ENCODE data around the gene MBOAT2.

Gene MBOAT2

GRCh38 chr2:8962890-8963289, 40.6 kb downstream of the MBOAT2 start:
- TF ChIP-seq, protein P1, sequence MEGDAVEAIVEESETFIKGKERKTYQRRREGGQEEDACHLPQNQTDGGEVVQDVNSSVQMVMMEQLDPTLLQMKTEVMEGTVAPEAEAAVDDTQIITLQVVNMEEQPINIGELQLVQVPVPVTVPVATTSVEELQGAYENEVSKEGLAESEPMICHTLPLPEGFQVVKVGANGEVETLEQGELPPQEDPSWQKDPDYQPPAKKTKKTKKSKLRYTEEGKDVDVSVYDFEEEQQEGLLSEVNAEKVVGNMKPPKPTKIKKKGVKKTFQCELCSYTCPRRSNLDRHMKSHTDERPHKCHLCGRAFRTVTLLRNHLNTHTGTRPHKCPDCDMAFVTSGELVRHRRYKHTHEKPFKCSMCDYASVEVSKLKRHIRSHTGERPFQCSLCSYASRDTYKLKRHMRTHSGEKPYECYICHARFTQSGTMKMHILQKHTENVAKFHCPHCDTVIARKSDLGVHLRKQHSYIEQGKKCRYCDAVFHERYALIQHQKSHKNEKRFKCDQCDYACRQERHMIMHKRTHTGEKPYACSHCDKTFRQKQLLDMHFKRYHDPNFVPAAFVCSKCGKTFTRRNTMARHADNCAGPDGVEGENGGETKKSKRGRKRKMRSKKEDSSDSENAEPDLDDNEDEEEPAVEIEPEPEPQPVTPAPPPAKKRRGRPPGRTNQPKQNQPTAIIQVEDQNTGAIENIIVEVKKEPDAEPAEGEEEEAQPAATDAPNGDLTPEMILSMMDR (IDR thresholded peaks at IDR 0.05; ENCODE audit: insufficient read depth, low read length, poor library complexity, severe bottlenecking) = no peak
- H3K4me3 ChIP-seq (replicated peaks; ENCODE audit: low read depth, low read length) = no peak overlapping the region
- H3K36me3 ChIP-seq (ENCODE audit: control insufficient read depth, insufficient read depth, low read length) = no peaks in the 10 kb centered on the region
- no peak for DNase-seq (ENCODE audit: extremely low read depth, insufficient read length)
- H3K27me3 ChIP-seq (replicated peaks; ENCODE audit: control insufficient read depth, insufficient read depth, low read length) = no peaks in the 10 kb centered on the region

DNA sequence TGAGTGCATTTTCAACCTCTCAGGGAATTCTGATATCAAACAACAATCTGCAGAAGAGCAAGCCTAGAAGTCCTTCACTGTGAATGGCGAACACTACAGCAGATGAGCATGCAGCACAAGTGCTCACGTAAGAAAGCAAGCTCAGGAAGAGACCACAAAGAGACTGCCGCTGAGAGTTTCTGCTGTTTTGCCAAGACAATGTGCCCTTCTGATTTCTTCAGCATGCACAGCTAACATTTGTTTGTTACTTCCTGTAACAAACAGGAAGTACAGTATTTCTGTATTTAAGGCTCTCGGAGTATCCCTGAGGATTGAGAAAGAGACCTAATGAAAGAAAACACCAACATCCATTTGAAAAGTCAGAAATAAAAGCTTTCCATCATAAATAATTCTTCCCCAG, 45.9 kb downstream of the MBOAT2 start:
- TF ChIP-seq, protein P1 (IDR thresholded peaks at IDR 0.05; ENCODE audit: insufficient read depth, low read length, poor library complexity, severe bottlenecking) = no peak
- Histone ChIP-seq H3K36me3 (ENCODE audit: control insufficient read depth, insufficient read depth, low read length) (no peaks in the 10 kb centered on the region), H3K27me3 (replicated peaks; ENCODE audit: control insufficient read depth, insufficient read depth, low read length) (no peaks in the 10 kb centered on the region), H3K4me3 (replicated peaks; ENCODE audit: low read depth, low read length) (no peak overlapping the region)
- no peak for DNase-seq (ENCODE audit: extremely low read depth, insufficient read length)

DNA sequence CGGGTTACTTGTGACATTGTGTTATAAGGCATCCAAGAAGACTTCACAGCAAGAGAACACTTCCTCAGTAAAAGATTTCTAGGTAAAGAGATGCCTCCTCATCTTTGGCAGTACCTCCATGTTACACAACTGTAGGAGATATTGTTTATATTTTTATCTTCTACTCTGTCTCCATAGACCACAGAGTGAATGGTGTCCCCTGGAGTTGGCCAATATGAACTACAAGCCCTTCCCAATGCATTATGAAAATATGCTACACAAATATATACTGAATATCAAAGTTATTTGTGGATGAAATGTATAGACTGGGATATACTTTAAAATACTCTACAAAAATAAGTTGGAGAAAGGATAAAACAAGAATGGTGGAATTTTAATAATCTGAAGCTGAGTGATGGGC, 46.7 kb downstream of the MBOAT2 start:
- H3K36me3 ChIP-seq (ENCODE audit: control insufficient read depth, insufficient read depth, low read length) = no peaks in the 10 kb centered on the region
- no peaks in the 10 kb centered on the region for H3K27me3 ChIP-seq (replicated peaks; ENCODE audit: control insufficient read depth, insufficient read depth, low read length)
- DNase-seq (ENCODE audit: extremely low read depth, insufficient read length) = no peak
- no peak overlapping the region for H3K4me3 ChIP-seq (replicated peaks; ENCODE audit: low read depth, low read length)
- TF ChIP-seq, protein P1 (IDR thresholded peaks at IDR 0.05; ENCODE audit: insufficient read depth, low read length, poor library complexity, severe bottlenecking) = no peak

DNA sequence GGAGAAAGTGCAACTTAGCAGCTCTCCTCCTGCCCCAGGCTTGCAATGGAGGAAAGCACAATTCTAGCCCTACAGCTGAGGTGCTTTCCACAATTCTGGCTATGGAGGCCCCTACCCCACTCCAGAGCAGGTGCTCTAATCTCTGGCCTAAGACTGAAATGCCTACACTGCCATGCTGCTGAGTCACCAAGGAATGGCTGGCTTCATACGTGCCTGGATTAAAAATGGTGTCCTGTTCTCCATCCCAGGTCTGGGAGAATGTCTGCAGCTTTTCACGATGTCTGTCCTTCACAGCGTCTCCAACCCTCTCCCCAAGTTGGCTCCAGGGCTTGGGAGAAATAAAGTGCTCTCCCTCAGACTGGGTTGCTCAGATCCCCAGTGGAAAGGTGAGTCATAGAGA, 48.5 kb downstream of the MBOAT2 start:
- no peaks in the 10 kb centered on the region for H3K36me3 ChIP-seq (ENCODE audit: control insufficient read depth, insufficient read depth, low read length)
- TF ChIP-seq, protein P1 (IDR thresholded peaks at IDR 0.05; ENCODE audit: insufficient read depth, low read length, poor library complexity, severe bottlenecking) = no peak
- H3K4me3 ChIP-seq (replicated peaks; ENCODE audit: low read depth, low read length) = no peak overlapping the region
- no peaks in the 10 kb centered on the region for H3K27me3 ChIP-seq (replicated peaks; ENCODE audit: control insufficient read depth, insufficient read depth, low read length)
- no peak for DNase-seq (ENCODE audit: extremely low read depth, insufficient read length)

- no peak for DNase-seq (ENCODE audit: extremely low read depth, insufficient read length)
- TF ChIP-seq, protein P1 (IDR thresholded peaks at IDR 0.05; ENCODE audit: insufficient read depth, low read length, poor library complexity, severe bottlenecking) = no peak
- Histone ChIP-seq H3K4me3 (replicated peaks; ENCODE audit: low read depth, low read length) (no peak overlapping the region), H3K36me3 (ENCODE audit: control insufficient read depth, insufficient read depth, low read length) (no peaks in the 10 kb centered on the region), H3K27me3 (replicated peaks; ENCODE audit: control insufficient read depth, insufficient read depth, low read length) (no peaks in the 10 kb centered on the region)
These were observed 50.0 kb downstream of the MBOAT2 start for GRCh38 chr2:8953525-8953924.

DNA sequence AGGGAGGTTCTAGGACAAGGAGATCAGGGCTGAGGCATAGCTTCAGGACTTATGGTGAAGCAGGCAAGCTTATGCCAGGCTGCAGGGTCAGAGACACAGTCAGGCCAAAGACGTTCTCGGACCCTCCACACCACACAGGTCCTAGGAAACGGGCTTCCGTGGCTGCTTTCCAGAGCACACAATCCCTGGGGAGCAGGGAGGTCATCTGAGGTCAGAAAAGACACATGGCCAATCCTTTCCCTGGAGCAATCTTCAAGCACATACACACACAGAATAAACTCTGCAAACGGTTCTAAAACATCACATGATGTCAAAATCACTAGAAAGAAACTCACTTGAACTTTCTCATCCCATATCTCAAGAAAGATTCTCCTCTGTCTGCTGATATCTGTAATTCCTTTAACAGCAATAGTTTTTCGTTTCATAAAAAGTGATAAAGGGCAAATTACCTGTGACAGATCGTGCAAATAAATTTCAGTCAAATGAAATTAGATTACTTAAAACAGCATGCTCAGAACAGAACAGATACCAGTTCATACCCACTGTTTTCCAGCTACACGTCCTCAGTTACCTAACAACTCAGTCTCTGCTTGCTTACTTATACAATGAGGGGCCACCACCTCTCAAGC, 63.9 kb downstream of the MBOAT2 start:
- Histone ChIP-seq H3K4me3 (replicated peaks; ENCODE audit: low read depth, low read length) (no peak overlapping the region), H3K36me3 (ENCODE audit: control insufficient read depth, insufficient read depth, low read length) (no peaks in the 10 kb centered on the region), H3K27me3 (replicated peaks; ENCODE audit: control insufficient read depth, insufficient read depth, low read length) (no peaks in the 10 kb centered on the region)
- TF ChIP-seq, protein P1 (IDR thresholded peaks at IDR 0.05; ENCODE audit: insufficient read depth, low read length, poor library complexity, severe bottlenecking) = no peak
- no peak for DNase-seq (ENCODE audit: extremely low read depth, insufficient read length)
